Hepatocyte (in vitro differentiated cells): ENCODE results near the gene INTS15.

Experiments
- EZH2 ChIP-seq: fragments of 200-600 bp; sonication (generic); IDR thresholded peaks from 2 replicates; pipeline ENCODE4 v1.6.1; 2016; ENCODE audit warnings: antibody characterized with exemption, mild to moderate bottlenecking, borderline replicate concordance
- EZH2phosphoT487 ChIP-seq: fragments of 200-600 bp; sonication (generic); IDR thresholded peaks from one replicate; pipeline ENCODE4 v1.6.1; 2018; ENCODE audit warnings: antibody characterized with exemption, mild to moderate bottlenecking, low read depth, moderate library complexity; ENCODE audit not compliant: unreplicated experiment, severe bottlenecking
- TF ChIP-seq, protein P1 (sequence below): fragments of 200-600 bp; sonication (generic); IDR thresholded peaks from 2 replicates; pipeline ENCODE4 v1.5.1; 2016; ENCODE audit warnings: antibody characterized with exemption, mild to moderate bottlenecking; ENCODE audit not compliant: poor library complexity

DNA sequence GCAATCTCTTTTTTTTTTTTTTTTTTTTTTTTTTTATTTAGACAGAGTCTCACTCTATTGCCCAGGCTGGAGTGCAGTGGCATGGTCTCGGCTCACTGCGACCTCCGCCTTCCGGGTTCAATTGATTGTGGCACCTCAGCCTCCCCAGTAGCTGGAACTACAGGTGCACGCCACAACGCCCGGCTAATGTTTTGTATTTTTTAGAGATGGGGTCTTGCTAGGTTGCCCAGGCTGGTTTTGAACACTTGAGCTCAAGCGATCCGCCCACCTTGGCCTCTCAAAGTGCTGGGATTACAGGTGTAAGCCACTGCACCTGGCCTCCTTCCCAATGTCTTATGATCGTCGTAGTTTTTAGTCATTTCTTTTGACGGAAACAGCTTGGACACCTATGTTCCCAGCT is 19.0 kb downstream of the INTS15 start:
- TF ChIP-seq, protein P1, sequence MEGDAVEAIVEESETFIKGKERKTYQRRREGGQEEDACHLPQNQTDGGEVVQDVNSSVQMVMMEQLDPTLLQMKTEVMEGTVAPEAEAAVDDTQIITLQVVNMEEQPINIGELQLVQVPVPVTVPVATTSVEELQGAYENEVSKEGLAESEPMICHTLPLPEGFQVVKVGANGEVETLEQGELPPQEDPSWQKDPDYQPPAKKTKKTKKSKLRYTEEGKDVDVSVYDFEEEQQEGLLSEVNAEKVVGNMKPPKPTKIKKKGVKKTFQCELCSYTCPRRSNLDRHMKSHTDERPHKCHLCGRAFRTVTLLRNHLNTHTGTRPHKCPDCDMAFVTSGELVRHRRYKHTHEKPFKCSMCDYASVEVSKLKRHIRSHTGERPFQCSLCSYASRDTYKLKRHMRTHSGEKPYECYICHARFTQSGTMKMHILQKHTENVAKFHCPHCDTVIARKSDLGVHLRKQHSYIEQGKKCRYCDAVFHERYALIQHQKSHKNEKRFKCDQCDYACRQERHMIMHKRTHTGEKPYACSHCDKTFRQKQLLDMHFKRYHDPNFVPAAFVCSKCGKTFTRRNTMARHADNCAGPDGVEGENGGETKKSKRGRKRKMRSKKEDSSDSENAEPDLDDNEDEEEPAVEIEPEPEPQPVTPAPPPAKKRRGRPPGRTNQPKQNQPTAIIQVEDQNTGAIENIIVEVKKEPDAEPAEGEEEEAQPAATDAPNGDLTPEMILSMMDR, result no peak
- no peak for TF ChIP-seq EZH2phosphoT487
- TF ChIP-seq EZH2, result no peak
